ENCODE measurements around the gene TARS2. TPM values are rescaled to one million over a fixed set of nuclear protein-coding genes. Genes with fewer than 3 reads are reported as not detected.
A peak's percentile ranks its signal among the peaks of the same experiment; 100 is the strongest.

Gene TARS2
- polyA plus RNA-seq, 2 donors, result 14.1 to 26.7 TPM

GRCh38 chr1:150498342-150498741 lies 11.1 kb downstream of the TARS2 start:
- Histone ChIP-seq H3K4me3 (ENCODE audit: low read depth in 1 of 2, low read length in 2 of 2) (no peak overlapping the region), H3K36me3 (ENCODE audit: control insufficient read depth in 2 of 2, insufficient read depth in 2 of 2, low read length in 1 of 2) (peaks cover 12 to 20% of the 10 kb centered on the region in 2 donors), H3K4me1 (ENCODE audit: control insufficient read depth in 2 of 2, insufficient read depth in 2 of 2, low read length in 1 of 2) (no peaks in the 10 kb centered on the region), H3K9me3 (ENCODE audit: control insufficient read depth in 2 of 2, insufficient read depth in 1 of 2, low read depth in 1 of 2, low read length in 1 of 2) (no peaks in the 10 kb centered on the region), H3K27me3 (ENCODE audit: control insufficient read depth in 1 of 2, insufficient read depth in 2 of 2, low read length in 2 of 2) (no peaks in the 10 kb centered on the region), H3K27ac (ENCODE audit: low read depth in 2 of 2, low read length in 1 of 2) (no peak overlapping the region)
- WGBS, 2 donors, result 96 to 97% methylated on average over 10 of the region's 10 CpGs

GRCh38 chr1:150505431-150505830 lies 18.2 kb downstream of the TARS2 start:
- H3K4me1 ChIP-seq (ENCODE audit: control insufficient read depth in 2 of 2, insufficient read depth in 2 of 2, low read length in 1 of 2), result peaks cover 2% of the 10 kb centered on the region in 2 donors
- no peak overlapping the region for H3K4me3 ChIP-seq (ENCODE audit: low read depth in 1 of 2, low read length in 2 of 2)
- no peaks in the 10 kb centered on the region for H3K9me3 ChIP-seq (ENCODE audit: control insufficient read depth in 2 of 2, insufficient read depth in 1 of 2, low read depth in 1 of 2, low read length in 1 of 2)
- peaks cover 8 to 18% of the 10 kb centered on the region in 2 donors for H3K36me3 ChIP-seq (ENCODE audit: control insufficient read depth in 2 of 2, insufficient read depth in 2 of 2, low read length in 1 of 2)
- WGBS, 2 donors, result 88% methylated on average over 6 of the region's 6 CpGs
- H3K27me3 ChIP-seq (ENCODE audit: control insufficient read depth in 1 of 2, insufficient read depth in 2 of 2, low read length in 2 of 2), result no peaks in the 10 kb centered on the region
- no peak overlapping the region for H3K27ac ChIP-seq (ENCODE audit: low read depth in 2 of 2, low read length in 1 of 2)

- Histone ChIP-seq H3K27me3 (ENCODE audit: control insufficient read depth in 1 of 2, insufficient read depth in 2 of 2, low read length in 2 of 2) (no peaks in the 10 kb centered on the region), H3K4me3 (ENCODE audit: low read depth in 1 of 2, low read length in 2 of 2) (peak within 1 kb of the TSS; percentile 53 to 65), H3K4me1 (ENCODE audit: control insufficient read depth in 2 of 2, insufficient read depth in 2 of 2, low read length in 1 of 2) (peaks cover 2 to 4% of the 10 kb centered on the region in 2 donors), H3K36me3 (ENCODE audit: control insufficient read depth in 2 of 2, insufficient read depth in 2 of 2, low read length in 1 of 2) (peaks cover 8 to 32% of the 10 kb centered on the region in 2 donors), H3K27ac (ENCODE audit: low read depth in 2 of 2, low read length in 1 of 2) (peak within 1 kb of the TSS; percentile 85 to 92), H3K9me3 (ENCODE audit: control insufficient read depth in 2 of 2, insufficient read depth in 1 of 2, low read depth in 1 of 2, low read length in 1 of 2) (no peaks in the 10 kb centered on the region)
- 30 to 60% methylated on average over 7 of the region's 7 CpGs for WGBS, 2 donors
Observed at GRCh38 chr1:150507912-150508864, 21.0 kb downstream of the TARS2 start, which contains the start of gene ECM1. ECM1 (plus strand) TSS chr1:150508109; CDS start chr1:150508210, 101 bp downstream.

GRCh38 chr1:150508982-150509381 lies 21.8 kb downstream of the TARS2 start:
- Histone ChIP-seq H3K27me3 (ENCODE audit: control insufficient read depth in 1 of 2, insufficient read depth in 2 of 2, low read length in 2 of 2) (no peaks in the 10 kb centered on the region), H3K36me3 (ENCODE audit: control insufficient read depth in 2 of 2, insufficient read depth in 2 of 2, low read length in 1 of 2) (peaks cover 8 to 32% of the 10 kb centered on the region in 2 donors), H3K4me1 (ENCODE audit: control insufficient read depth in 2 of 2, insufficient read depth in 2 of 2, low read length in 1 of 2) (peaks cover 2 to 4% of the 10 kb centered on the region in 2 donors), H3K9me3 (ENCODE audit: control insufficient read depth in 2 of 2, insufficient read depth in 1 of 2, low read depth in 1 of 2, low read length in 1 of 2) (no peaks in the 10 kb centered on the region), H3K27ac (ENCODE audit: low read depth in 2 of 2, low read length in 1 of 2) (peak overlapping the region; percentile 84 to 92), H3K4me3 (ENCODE audit: low read depth in 1 of 2, low read length in 2 of 2) (peak overlapping the region; percentile 53 to 65)
- 62 to 73% methylated on average over 4 of the region's 4 CpGs for WGBS, 2 donors

GRCh38 chr1:150511551-150511950 lies 24.3 kb downstream of the TARS2 start:
- 83 to 94% methylated on average over 12 of the region's 12 CpGs for WGBS, 2 donors
- H3K27ac ChIP-seq (ENCODE audit: low read depth in 2 of 2, low read length in 1 of 2), result peak overlapping the region in 1 of 2 donors; percentile 93
- peak overlapping the region; percentile 53 to 65 for H3K4me3 ChIP-seq (ENCODE audit: low read depth in 1 of 2, low read length in 2 of 2)
- H3K27me3 ChIP-seq (ENCODE audit: control insufficient read depth in 1 of 2, insufficient read depth in 2 of 2, low read length in 2 of 2), result no peaks in the 10 kb centered on the region
- no peaks in the 10 kb centered on the region for H3K9me3 ChIP-seq (ENCODE audit: control insufficient read depth in 2 of 2, insufficient read depth in 1 of 2, low read depth in 1 of 2, low read length in 1 of 2)
- H3K36me3 ChIP-seq (ENCODE audit: control insufficient read depth in 2 of 2, insufficient read depth in 2 of 2, low read length in 1 of 2), result peaks cover 0 to 21% of the 10 kb centered on the region in 2 donors
- peaks cover 2 to 9% of the 10 kb centered on the region in 2 donors for H3K4me1 ChIP-seq (ENCODE audit: control insufficient read depth in 2 of 2, insufficient read depth in 2 of 2, low read length in 1 of 2)

- H3K36me3 ChIP-seq (ENCODE audit: control insufficient read depth in 2 of 2, insufficient read depth in 2 of 2, low read length in 1 of 2), result peaks cover 0 to 21% of the 10 kb centered on the region in 2 donors
- peak overlapping the region; percentile 76 to 93 for H3K27ac ChIP-seq (ENCODE audit: low read depth in 2 of 2, low read length in 1 of 2)
- 86 to 94% methylated on average over 17 of the region's 17 CpGs for WGBS, 2 donors
- peaks cover 2 to 9% of the 10 kb centered on the region in 2 donors for H3K4me1 ChIP-seq (ENCODE audit: control insufficient read depth in 2 of 2, insufficient read depth in 2 of 2, low read length in 1 of 2)
- H3K9me3 ChIP-seq (ENCODE audit: control insufficient read depth in 2 of 2, insufficient read depth in 1 of 2, low read depth in 1 of 2, low read length in 1 of 2), result no peaks in the 10 kb centered on the region
- no peaks in the 10 kb centered on the region for H3K27me3 ChIP-seq (ENCODE audit: control insufficient read depth in 1 of 2, insufficient read depth in 2 of 2, low read length in 2 of 2)
- H3K4me3 ChIP-seq (ENCODE audit: low read depth in 1 of 2, low read length in 2 of 2), result peak overlapping the region; percentile 53 to 65
Observed at GRCh38 chr1:150511985-150512660, 24.9 kb downstream of the TARS2 start.

- H3K27ac ChIP-seq (ENCODE audit: low read depth in 2 of 2, low read length in 1 of 2), result peak overlapping the region; percentile 76 to 93
- no peaks in the 10 kb centered on the region for H3K27me3 ChIP-seq (ENCODE audit: control insufficient read depth in 1 of 2, insufficient read depth in 2 of 2, low read length in 2 of 2)
- H3K4me1 ChIP-seq (ENCODE audit: control insufficient read depth in 2 of 2, insufficient read depth in 2 of 2, low read length in 1 of 2), result peaks cover 0 to 11% of the 10 kb centered on the region in 2 donors
- 56 to 70% methylated on average over 2 of the region's 2 CpGs for WGBS, 2 donors
- H3K36me3 ChIP-seq (ENCODE audit: control insufficient read depth in 2 of 2, insufficient read depth in 2 of 2, low read length in 1 of 2), result peaks cover 0 to 21% of the 10 kb centered on the region in 2 donors
- peak overlapping the region; percentile 1 to 65 for H3K4me3 ChIP-seq (ENCODE audit: low read depth in 1 of 2, low read length in 2 of 2)
- H3K9me3 ChIP-seq (ENCODE audit: control insufficient read depth in 2 of 2, insufficient read depth in 1 of 2, low read depth in 1 of 2, low read length in 1 of 2), result no peaks in the 10 kb centered on the region
Observed at GRCh38 chr1:150512846-150513245, 25.6 kb downstream of the TARS2 start.

GRCh38 chr1:150513351-150513791 lies 26.2 kb downstream of the TARS2 start:
- peak overlapping the region; percentile 76 to 93 for H3K27ac ChIP-seq (ENCODE audit: low read depth in 2 of 2, low read length in 1 of 2)
- H3K4me3 ChIP-seq (ENCODE audit: low read depth in 1 of 2, low read length in 2 of 2), result no peak overlapping the region
- no peaks in the 10 kb centered on the region for H3K9me3 ChIP-seq (ENCODE audit: control insufficient read depth in 2 of 2, insufficient read depth in 1 of 2, low read depth in 1 of 2, low read length in 1 of 2)
- no peaks in the 10 kb centered on the region for H3K27me3 ChIP-seq (ENCODE audit: control insufficient read depth in 1 of 2, insufficient read depth in 2 of 2, low read length in 2 of 2)
- WGBS, 2 donors, result 52 to 59% methylated on average over 7 of the region's 7 CpGs
- H3K36me3 ChIP-seq (ENCODE audit: control insufficient read depth in 2 of 2, insufficient read depth in 2 of 2, low read length in 1 of 2), result peaks cover 0 to 21% of the 10 kb centered on the region in 2 donors
- H3K4me1 ChIP-seq (ENCODE audit: control insufficient read depth in 2 of 2, insufficient read depth in 2 of 2, low read length in 1 of 2), result peaks cover 0 to 11% of the 10 kb centered on the region in 2 donors

- no peak overlapping the region for H3K4me3 ChIP-seq (ENCODE audit: low read depth in 1 of 2, low read length in 2 of 2)
- peak overlapping the region; percentile 67 to 91 for H3K27ac ChIP-seq (ENCODE audit: low read depth in 2 of 2, low read length in 1 of 2)
- peaks cover 0 to 11% of the 10 kb centered on the region in 2 donors for H3K4me1 ChIP-seq (ENCODE audit: control insufficient read depth in 2 of 2, insufficient read depth in 2 of 2, low read length in 1 of 2)
- WGBS, 2 donors, result 85 to 90% methylated on average over 9 of the region's 9 CpGs
- no peaks in the 10 kb centered on the region for H3K9me3 ChIP-seq (ENCODE audit: control insufficient read depth in 2 of 2, insufficient read depth in 1 of 2, low read depth in 1 of 2, low read length in 1 of 2)
- H3K27me3 ChIP-seq (ENCODE audit: control insufficient read depth in 1 of 2, insufficient read depth in 2 of 2, low read length in 2 of 2), result no peaks in the 10 kb centered on the region
- H3K36me3 ChIP-seq (ENCODE audit: control insufficient read depth in 2 of 2, insufficient read depth in 2 of 2, low read length in 1 of 2), result peaks cover 0 to 18% of the 10 kb centered on the region in 2 donors
Observed at GRCh38 chr1:150514260-150514659, 27.0 kb downstream of the TARS2 start.
